GM23338 (cell line): ENCODE data around the gene ENOX1. TPM values are rescaled to one million over a fixed set of nuclear protein-coding genes. Genes with fewer than 3 reads are reported as not detected.

Experiments used
- ATAC-seq: fragments of 200-7000 bp; cut with Tn5 transposase; 3 replicates; pipeline ENCODE4 v1.9.1; 2020
- DNase-seq: peaks from one replicate; pipeline ENCODE4 v3.0.0-alpha.2; 2015; ENCODE audit warnings: low spot score
- H2AFZ ChIP-seq: fragments of 200-600 bp; sonication (generic); 2 replicates; pipeline ENCODE4 v1.8.0; 2016; ENCODE audit warnings: antibody characterized with exemption, mild to moderate bottlenecking, moderate library complexity
- H3F3A ChIP-seq: fragments of 200-600 bp; sonication (generic); replicated peaks from 2 replicates; pipeline ENCODE4 v1.8.0; 2017; ENCODE audit warnings: antibody characterized with exemption, mixed run types, low read depth
- H3K27ac ChIP-seq: fragments of 200-600 bp; sonication (generic); 2 replicates; pipeline ENCODE4 v1.6.1; 2016; ENCODE audit warnings: low read depth
- H3K27me3 ChIP-seq: fragments of 200-600 bp; sonication (generic); 2 replicates; pipeline ENCODE4 v1.8.0; 2016; ENCODE audit warnings: mild to moderate bottlenecking, mixed run types, moderate library complexity; ENCODE audit not compliant: insufficient read depth
- H3K36me3 ChIP-seq: fragments of 200-600 bp; sonication (generic); 2 replicates; pipeline ENCODE4 v1.8.0; 2016; ENCODE audit warnings: mild to moderate bottlenecking; ENCODE audit not compliant: insufficient read depth
- H3K4me1 ChIP-seq: fragments of 200-600 bp; sonication (generic); 2 replicates; pipeline ENCODE4 v1.8.0; 2016; ENCODE audit warnings: mild to moderate bottlenecking, moderate library complexity; ENCODE audit not compliant: insufficient read depth
- H3K4me2 ChIP-seq: fragments of 200-600 bp; sonication (generic); 2 replicates; pipeline ENCODE4 v1.7.1; 2017; ENCODE audit warnings: mixed run types
- H3K4me3 ChIP-seq: fragments of 200-600 bp; sonication (generic); 2 replicates; pipeline ENCODE4 v1.6.1; 2016; ENCODE audit warnings: mixed run types
- H3K79me2 ChIP-seq: fragments of 200-600 bp; sonication (generic); replicated peaks from 2 replicates; pipeline ENCODE4 v1.8.0; 2017; ENCODE audit warnings: mild to moderate bottlenecking; ENCODE audit not compliant: insufficient read depth
- H3K9me2 ChIP-seq: fragments of 200-600 bp; sonication (generic); 2 replicates; pipeline ENCODE4 v1.8.0; 2017; ENCODE audit not compliant: insufficient read depth
- H4K20me1 ChIP-seq: fragments of 200-600 bp; sonication (generic); replicated peaks from 2 replicates; pipeline ENCODE4 v1.8.0; 2017; ENCODE audit warnings: mild to moderate bottlenecking; ENCODE audit not compliant: insufficient read depth
- H3K27ac Mint-ChIP-seq: 2 replicates; pipeline ENCODE4 v1.8.0; 2020; ENCODE audit warnings: inconsistent platforms, mild to moderate bottlenecking, moderate library complexity, mixed read lengths
- H3K27me3 Mint-ChIP-seq: 3 replicates; pipeline ENCODE4 v1.8.0; 2022; ENCODE audit warnings: low read depth, mild to moderate bottlenecking, moderate library complexity, mixed read lengths, inconsistent platforms; ENCODE audit not compliant: insufficient read depth, poor library complexity
- H3K36me3 Mint-ChIP-seq: 3 replicates; pipeline ENCODE4 v1.8.0; 2021; ENCODE audit warnings: low read depth, mild to moderate bottlenecking, inconsistent platforms, moderate library complexity, mixed read lengths
- H3K4me1 Mint-ChIP-seq: 3 replicates; pipeline ENCODE4 v1.8.0; 2020; ENCODE audit warnings: mild to moderate bottlenecking, inconsistent platforms, mixed read lengths
- H3K4me3 Mint-ChIP-seq: 3 replicates; pipeline ENCODE4 v1.8.0; 2021; ENCODE audit warnings: moderate library complexity, mild to moderate bottlenecking, inconsistent platforms, mixed read lengths
- H3K9me3 Mint-ChIP-seq: 3 replicates; pipeline ENCODE4 v1.8.0; 2020; ENCODE audit warnings: moderate library complexity, mild to moderate bottlenecking, inconsistent platforms, mixed read lengths
- CREB1 ChIP-seq: fragments of 250-450 bp; sonication (Bioruptor Pico); IDR thresholded peaks from 2 replicates; pipeline ENCODE4 v1.5.0; 2020; ENCODE audit warnings: low read depth, mild to moderate bottlenecking, moderate library complexity
- CTCF ChIP-seq, 2 experiments: fragments of 200-600 bp in 1 of 2; sonication (generic) in 1 of 2; conservative IDR thresholded peaks; 2 replicates each; pipeline versions ENCODE4 v1.5.1 to v1.6.1; 2016 to 2017; ENCODE audit warnings: antibody characterized with exemption in 2 of 2, low read depth in 2 of 2, mild to moderate bottlenecking in 2 of 2, moderate library complexity in 1 of 2
- EZH2 ChIP-seq: fragments of 200-600 bp; sonication (generic); IDR thresholded peaks from one replicate; pipeline ENCODE4 v1.8.0; 2017; ENCODE audit warnings: antibody characterized with exemption, mild to moderate bottlenecking, low read depth; ENCODE audit not compliant: unreplicated experiment
- NANOG ChIP-seq: IDR thresholded peaks from 2 replicates; pipeline ENCODE4 v1.6.1; 2016; ENCODE audit warnings: antibody characterized with exemption, borderline replicate concordance
- ZNF331 ChIP-seq: fragments of 250-450 bp; sonication (Bioruptor Pico); IDR thresholded peaks from 2 replicates; pipeline ENCODE4 v1.5.0; 2020; ENCODE audit warnings: low read depth, mild to moderate bottlenecking, moderate library complexity
- ZNF462 ChIP-seq: fragments of 250-450 bp; sonication (Bioruptor Pico); IDR thresholded peaks from 2 replicates; pipeline ENCODE4 v1.5.0; 2020; ENCODE audit warnings: mild to moderate bottlenecking, moderate library complexity
- polyA plus RNA-seq: library from polyadenylated mRNA; unstranded; fragments of >200 nt; fragmentation: Nextera tagmentation; extraction: Ambion mirVana; gene quantifications from 2 replicates; pipeline ENCODE4 v1.2.1, GENCODE V29; 2016
- total RNA-seq: library from RNA; depleted of rRNA; stranded (reverse); fragments of >200 nt; shearing (Covaris generic); gene quantifications from 2 replicates; pipeline ENCODE4 v1.2.3, GENCODE V29; 2014

ENOX1 gene
- total and polyA plus RNA-seq, 2 experiments from 2014 or later, result 0.66 to 0.81 TPM

GRCh38 chr13:43279696-43280095 lies 507.1 kb downstream of the ENOX1 start (continued):
- TF ChIP-seq ZNF462 (CRISPR knock-in tag), result no peak
- no peak for TF ChIP-seq EZH2
- no peak for TF ChIP-seq ZNF331
- TF ChIP-seq NANOG, result no peak
- TF ChIP-seq CREB1, result no peak

- DNase-seq (no peak), ATAC-seq (no peak)
- Histone ChIP-seq H3K4me3 (no peak overlapping the region), H3F3A (no peaks in the 10 kb centered on the region), H3K36me3 (no peaks in the 10 kb centered on the region), H3K79me2 (no peaks in the 10 kb centered on the region), H3K27me3 (no peaks in the 10 kb centered on the region), H4K20me1 (no peaks in the 10 kb centered on the region), H3K4me2 (no peak overlapping the region), H3K4me1 (no peaks in the 10 kb centered on the region), H2AFZ (no peak overlapping the region), H3K27ac (no peak overlapping the region), H3K9me2 (no peaks in the 10 kb centered on the region; the same call in 1 of the 2 replicates)
- H3K27me3 Mint-ChIP-seq, result no peaks in the 10 kb centered on the region
- peaks cover 6% of the 10 kb centered on the region; the same call in 2 of the 3 replicates for H3K4me1 Mint-ChIP-seq
- H3K27ac Mint-ChIP-seq, result no peak overlapping the region
- H3K4me3 Mint-ChIP-seq, result no peak overlapping the region
- TF ChIP-seq CTCF (conservative IDR thresholded peaks at IDR 0.05; ENCODE audit: low read depth in 2 of 2) (no peak), CREB1 (no peak)
- no peaks in the 10 kb centered on the region for H3K36me3 Mint-ChIP-seq
- H3K9me3 Mint-ChIP-seq, result no peaks in the 10 kb centered on the region
Measured at GRCh38 chr13:43278127-43278526, 508.6 kb downstream of the ENOX1 start.
